ENCODE data around the gene COX10. TPM values are rescaled to one million over a fixed set of nuclear protein-coding genes. Genes with fewer than 3 reads are reported as not detected.
A peak's percentile ranks its signal among the peaks of the same experiment; 100 is the strongest.

COX10 gene
- total RNA-seq, 2 experiments from 2014 or later, result 21.1 to 24.9 TPM

GRCh38 chr17:14068542-14069250 is 608 bp upstream of the COX10 start:
- Histone ChIP-seq H4K20me1 (ENCODE audit: insufficient read depth, low read length) (peaks cover 5% of the 10 kb centered on the region; the same call in 1 of the 2 replicates), H3K79me2 (ENCODE audit: insufficient read depth, low read depth, low read length) (peaks cover 63% of the 10 kb centered on the region), H2AFZ (ENCODE audit: low read length) (peak overlapping the region; percentile 98), H3K9me2 (ENCODE audit: insufficient read depth, low read length) (no peaks in the 10 kb centered on the region), H3K4me3 (ENCODE audit: low read depth, low read length, poor library complexity, severe bottlenecking) (peak overlapping the region; percentile 99), H3K27ac (ENCODE audit: low read depth, low read length, poor library complexity, severe bottlenecking) (peak overlapping the region; percentile 55), H3K4me1 (ENCODE audit: insufficient read depth, low read length, poor library complexity, severe bottlenecking) (peaks cover 21% of the 10 kb centered on the region), H3K36me3 (ENCODE audit: insufficient read depth, low read length) (peaks cover 48% of the 10 kb centered on the region), H3K9me3 (ENCODE audit: low read length) (peaks cover 16% of the 10 kb centered on the region; the same call in 1 of the 2 replicates), H3K4me2 (ENCODE audit: low read length) (peak overlapping the region; percentile 87)
- intact Hi-C loops (cut with micrococcal nuclease; ENCODE audit: unreplicated experiment), result loop anchor here (10.0 kb wide), 1 partner anchor 474 kb away; no protein-coding TSS in a partner anchor
- ChIA-PET POLR2A (interaction anchor here (0.5 to 0.6 kb wide), 2 partner anchors 21 to 721 kb away, joined by 3 read pairs; no protein-coding TSS in a partner anchor), CTCF (ENCODE audit: unreplicated experiment) (no interaction called here)
- TF ChIP-seq CTCF (conservative IDR thresholded peaks at IDR 0.05; ENCODE audit: low read length) (no peak), EZH2phosphoT487 (IDR thresholded peaks at IDR 0.05; ENCODE audit: borderline replicate concordance, low read depth, low read length) (no peak)
- no TSS peak for BruUV-seq (replicated peaks)
- DNase-seq (ENCODE audit: low spot score), result peak; percentile 10

- Histone ChIP-seq H3K4me3 (ENCODE audit: low read depth, low read length, poor library complexity, severe bottlenecking) (peak overlapping the region; percentile 99), H4K20me1 (ENCODE audit: insufficient read depth, low read length) (peaks cover 5% of the 10 kb centered on the region; the same call in 1 of the 2 replicates), H2AFZ (ENCODE audit: low read length) (no peak overlapping the region), H3K4me1 (ENCODE audit: insufficient read depth, low read length, poor library complexity, severe bottlenecking) (peaks cover 21% of the 10 kb centered on the region), H3K27ac (ENCODE audit: low read depth, low read length, poor library complexity, severe bottlenecking) (no peak overlapping the region), H3K9me2 (ENCODE audit: insufficient read depth, low read length) (no peaks in the 10 kb centered on the region), H3K79me2 (ENCODE audit: insufficient read depth, low read depth, low read length) (peaks cover 76% of the 10 kb centered on the region), H3K36me3 (ENCODE audit: insufficient read depth, low read length) (peaks cover 46% of the 10 kb centered on the region), H3K4me2 (ENCODE audit: low read length) (peak overlapping the region; percentile 89), H3K9me3 (ENCODE audit: low read length) (peaks cover 7% of the 10 kb centered on the region; the same call in 1 of the 2 replicates)
- no peak for DNase-seq (ENCODE audit: low spot score)
- intact Hi-C loops (cut with micrococcal nuclease; ENCODE audit: unreplicated experiment), result loop anchor here (5.0 kb wide), 1 partner anchor 127 kb away; no protein-coding TSS in a partner anchor
- no TSS peak for BruUV-seq (replicated peaks)
- TF ChIP-seq EZH2phosphoT487 (IDR thresholded peaks at IDR 0.05; ENCODE audit: borderline replicate concordance, low read depth, low read length) (no peak), CTCF (conservative IDR thresholded peaks at IDR 0.05; ENCODE audit: low read length) (no peak)
- ChIA-PET POLR2A (interaction anchor here (0.6 to 1.7 kb wide), 3 partner anchors 10 to 222 kb away, joined by 3 to 5 read pairs (median 4); no protein-coding TSS in a partner anchor), CTCF (ENCODE audit: unreplicated experiment) (no interaction called here)
Observed at GRCh38 chr17:14070344-14070984, 1.2 kb downstream of the COX10 start.

Measured in OCI-LY7 (cell line).